Body of pancreas (tissue), 4 donors: Measurements from ENCODE around the gene IL20RA. TPM values are rescaled to one million over a fixed set of nuclear protein-coding genes. Genes with fewer than 3 reads are reported as not detected.
A peak's percentile ranks its signal among the peaks of the same experiment; 100 is the strongest.

Experiments
- ATAC-seq: fragments of 150-250 bp; one replicate; pipeline ENCODE4 v1.9.1; 2016
- DNase-seq, 4 donors: peaks; one replicate each; pipeline ENCODE4 v3.0.0-alpha.2; 2019
- H3K27ac ChIP-seq, 4 donors: fragments of 200-600 bp; sonication (generic); 1 replicate in 3 of 4; 2 replicates in 1 of 4; pipeline versions ENCODE4 v1.5.1 to v1.6.1; 2016 to 2019; ENCODE audit warnings: mild to moderate bottlenecking in 1 of 4, mixed read lengths in 1 of 4, moderate library complexity in 1 of 4
- H3K27me3 ChIP-seq, 2 donors: fragments of 200-600 bp; sonication (generic); one replicate each; pipeline ENCODE4 v1.6.0; 2016; ENCODE audit warnings: mild to moderate bottlenecking in 1 of 2
- H3K36me3 ChIP-seq, 2 donors: fragments of 200-600 bp; sonication (generic); replicated peaks in 1 of 2; 2 replicates each; pipeline ENCODE4 v1.5.1; 2016; ENCODE audit warnings: low read depth in 2 of 2; ENCODE audit not compliant: insufficient read depth in 1 of 2
- H3K4me1 ChIP-seq: fragments of 200-600 bp; sonication (generic); one replicate; pipeline ENCODE4 v1.6.0; 2016
- H3K4me3 ChIP-seq, 2 donors: fragments of 200-600 bp; sonication (generic); 1 replicate in 1 of 2; 2 replicates in 1 of 2; pipeline ENCODE4 v1.5.1; 2016 to 2019
- H3K9me3 ChIP-seq, 3 donors: fragments of 200-600 bp; sonication (generic); 1 replicate in 2 of 3; 2 replicates in 1 of 3; pipeline ENCODE4 v1.5.1; 2016
- POLR2A ChIP-seq, 3 donors: fragments of 450-650 bp; IDR thresholded peaks; one replicate each; pipeline ENCODE4 v1.6.1; 2016; ENCODE audit warnings: antibody characterized with exemption in 3 of 3, mild to moderate bottlenecking in 2 of 3
- WGBS, 2 donors: methylation state at CpG; one replicate each; pipeline ENCODE4 v1.1.5; 2017; 5-methylcytosine and 5-hydroxymethylcytosine counted together
- intact Hi-C: fragments of 100-400 bp; cut with DNase I; formaldehyde crosslinking; loops from one replicate; pipeline ENCODE4 v1.15.1; 2023
- total RNA-seq, 2 donors: library from RNA; depleted of rRNA; stranded (reverse); fragments of >200 nt; gene quantifications; one replicate each; pipeline ENCODE4 v1.1.0, GENCODE V29; 2016
- TF ChIP-seq, protein P1 (sequence below), 7 experiments: fragments of 450-650 bp in 4 of 7; fragments of 200-600 bp in 3 of 7; sonication (generic) in 3 of 7; IDR thresholded peaks; one replicate each; pipeline ENCODE4 v1.5.1; 2016 to 2019; ENCODE audit warnings: antibody characterized with exemption in 7 of 7

Gene IL20RA
- total RNA-seq, 2 donors from 2014 or later = 12.7 to 23.7 TPM

DNA sequence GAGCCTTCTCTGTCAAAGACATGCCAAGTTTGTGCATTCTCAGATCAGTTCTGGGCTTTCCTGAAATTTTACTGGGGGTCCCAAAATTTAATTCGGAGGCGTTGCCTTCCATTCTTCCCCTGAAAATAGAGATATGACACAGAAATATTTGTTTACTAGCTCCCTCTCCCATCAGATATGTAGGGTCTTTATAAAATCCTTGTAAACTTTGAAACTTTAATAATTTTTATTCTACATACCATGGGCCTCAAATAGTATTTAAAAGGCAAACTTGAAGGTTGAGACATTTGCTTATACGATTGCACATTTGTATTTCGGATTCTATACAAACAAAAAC, 54.6 kb downstream of the IL20RA start:
- TF ChIP-seq, protein P1, sequence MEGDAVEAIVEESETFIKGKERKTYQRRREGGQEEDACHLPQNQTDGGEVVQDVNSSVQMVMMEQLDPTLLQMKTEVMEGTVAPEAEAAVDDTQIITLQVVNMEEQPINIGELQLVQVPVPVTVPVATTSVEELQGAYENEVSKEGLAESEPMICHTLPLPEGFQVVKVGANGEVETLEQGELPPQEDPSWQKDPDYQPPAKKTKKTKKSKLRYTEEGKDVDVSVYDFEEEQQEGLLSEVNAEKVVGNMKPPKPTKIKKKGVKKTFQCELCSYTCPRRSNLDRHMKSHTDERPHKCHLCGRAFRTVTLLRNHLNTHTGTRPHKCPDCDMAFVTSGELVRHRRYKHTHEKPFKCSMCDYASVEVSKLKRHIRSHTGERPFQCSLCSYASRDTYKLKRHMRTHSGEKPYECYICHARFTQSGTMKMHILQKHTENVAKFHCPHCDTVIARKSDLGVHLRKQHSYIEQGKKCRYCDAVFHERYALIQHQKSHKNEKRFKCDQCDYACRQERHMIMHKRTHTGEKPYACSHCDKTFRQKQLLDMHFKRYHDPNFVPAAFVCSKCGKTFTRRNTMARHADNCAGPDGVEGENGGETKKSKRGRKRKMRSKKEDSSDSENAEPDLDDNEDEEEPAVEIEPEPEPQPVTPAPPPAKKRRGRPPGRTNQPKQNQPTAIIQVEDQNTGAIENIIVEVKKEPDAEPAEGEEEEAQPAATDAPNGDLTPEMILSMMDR (IDR thresholded peaks at IDR 0.05) = no peak
- no peak for TF ChIP-seq POLR2A (IDR thresholded peaks at IDR 0.05)
- no peak overlapping the region for H3K4me3 ChIP-seq
- intact Hi-C loops = no loop called here
- ATAC-seq (no peak), DNase-seq (no peak)
- no peaks in the 10 kb centered on the region for H3K9me3 ChIP-seq
- 40 to 47% methylated on average over 4 of the region's 4 CpGs for WGBS, 2 donors
- peaks cover 23% of the 10 kb centered on the region for H3K4me1 ChIP-seq
- H3K36me3 ChIP-seq = no peaks in the 10 kb centered on the region
- no peak overlapping the region for H3K27ac ChIP-seq
- H3K27me3 ChIP-seq = peaks cover 0 to 7% of the 10 kb centered on the region in 2 donors

DNA sequence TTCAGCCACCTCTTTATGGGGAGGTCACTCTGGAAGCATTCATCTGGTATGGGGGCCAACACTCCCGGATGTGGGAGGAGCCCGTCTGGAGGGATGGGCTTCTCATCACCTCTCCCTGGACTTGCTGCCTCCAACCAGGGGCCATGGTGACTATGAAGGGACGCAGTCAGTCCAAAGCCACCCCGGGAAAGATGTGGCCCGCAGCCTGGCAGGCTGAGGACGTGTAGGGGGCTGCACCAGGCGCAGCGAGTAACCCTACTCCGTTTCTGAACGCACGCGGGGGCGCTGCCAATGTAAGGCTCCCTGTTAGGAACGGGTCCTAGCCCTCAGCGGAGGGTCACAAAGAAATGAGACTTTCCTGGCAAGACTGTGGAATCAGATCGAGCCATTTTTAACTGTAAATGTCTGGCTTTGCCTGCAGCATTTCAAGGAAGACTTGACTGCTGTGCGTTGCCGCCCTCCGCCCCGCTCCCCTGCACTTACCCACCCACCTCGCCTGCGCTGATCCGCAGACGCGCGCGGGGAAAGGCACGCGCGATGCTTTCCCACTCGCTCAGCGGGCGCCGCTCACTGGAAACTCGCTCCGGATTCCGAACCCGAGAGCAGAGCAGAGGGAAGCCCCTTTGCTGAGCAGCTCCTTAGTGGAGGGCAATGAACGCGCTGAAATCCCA, 55.1 kb downstream of the IL20RA start:
- WGBS, 2 donors = 3% methylated on average over 21 to 40 of the region's 40 CpGs
- TF ChIP-seq, protein P1 (IDR thresholded peaks at IDR 0.05) = no peak
- peak in 1 of 3 donors; percentile 29 for TF ChIP-seq POLR2A (IDR thresholded peaks at IDR 0.05)
- H3K27me3 ChIP-seq = peaks cover 0 to 7% of the 10 kb centered on the region in 2 donors
- DNase-seq (peak in 3 of 4 donors; percentile 25 to 53 (median 45)), ATAC-seq (peak; percentile 66)
- H3K27ac ChIP-seq = no peak overlapping the region
- intact Hi-C loops = no loop called here
- H3K9me3 ChIP-seq = no peaks in the 10 kb centered on the region
- H3K4me3 ChIP-seq = peak overlapping the region in 1 of 2 donors; percentile 9
- H3K4me1 ChIP-seq = peaks cover 18% of the 10 kb centered on the region
- H3K36me3 ChIP-seq = no peaks in the 10 kb centered on the region

DNA sequence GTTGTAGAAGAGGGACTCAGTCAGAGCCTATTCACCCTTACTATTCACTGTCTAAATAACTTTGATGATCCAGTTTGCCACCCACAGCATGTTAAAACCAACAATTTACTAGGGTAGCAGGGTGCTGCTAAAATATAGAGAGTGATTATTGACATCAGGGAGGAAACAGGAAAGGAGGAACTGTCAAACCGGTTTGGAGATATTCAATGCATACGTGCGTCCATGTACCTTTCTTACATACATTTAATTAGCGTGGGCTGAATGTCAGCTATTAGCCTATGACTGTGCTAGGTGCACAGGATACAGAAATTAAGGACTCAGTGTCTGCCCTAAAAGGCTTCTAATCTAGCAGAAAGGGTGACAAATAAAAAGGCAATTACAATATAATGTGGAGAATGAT, 57.2 kb downstream of the IL20RA start:
- TF ChIP-seq, protein P1 (IDR thresholded peaks at IDR 0.05) = no peak
- no peak for TF ChIP-seq POLR2A (IDR thresholded peaks at IDR 0.05)
- WGBS, 2 donors = 68 to 83% methylated on average over 4 of the region's 4 CpGs
- DNase-seq (no peak), ATAC-seq (no peak)
- no peaks in the 10 kb centered on the region for H3K36me3 ChIP-seq
- intact Hi-C loops = no loop called here
- no peak overlapping the region for H3K27ac ChIP-seq
- peaks cover 0 to 7% of the 10 kb centered on the region in 2 donors for H3K27me3 ChIP-seq
- H3K9me3 ChIP-seq = no peaks in the 10 kb centered on the region
- H3K4me3 ChIP-seq = no peak overlapping the region
- peaks cover 12% of the 10 kb centered on the region for H3K4me1 ChIP-seq

DNA sequence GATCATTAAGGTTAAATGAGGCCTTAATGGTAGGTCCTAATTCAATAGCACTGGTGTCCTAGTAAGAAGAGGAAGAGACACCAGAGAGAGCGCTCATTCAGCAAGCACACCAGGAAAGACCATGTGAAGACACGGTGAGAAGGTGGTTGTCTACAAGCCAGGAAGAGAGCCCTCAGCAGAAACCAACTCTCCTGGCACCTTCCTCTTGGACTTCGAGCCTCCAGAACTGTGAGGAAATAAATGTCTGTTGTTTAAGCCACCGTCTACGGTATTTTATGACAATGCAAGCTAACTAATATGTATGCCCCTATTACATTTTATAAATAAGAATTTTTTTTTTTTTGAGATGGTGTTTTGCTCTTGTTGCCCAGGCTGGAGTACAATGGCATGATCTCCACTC, 59.3 kb downstream of the IL20RA start:
- DNase-seq (no peak), ATAC-seq (no peak)
- H3K36me3 ChIP-seq = no peaks in the 10 kb centered on the region
- H3K27ac ChIP-seq = no peak overlapping the region
- H3K4me1 ChIP-seq = peaks cover 12% of the 10 kb centered on the region
- H3K4me3 ChIP-seq = no peak overlapping the region
- TF ChIP-seq POLR2A (IDR thresholded peaks at IDR 0.05) = no peak
- TF ChIP-seq, protein P1 (IDR thresholded peaks at IDR 0.05) = no peak
- intact Hi-C loops = no loop called here
- no peaks in the 10 kb centered on the region for H3K9me3 ChIP-seq
- 90 to 94% methylated on average over 5 of the region's 5 CpGs for WGBS, 2 donors
- peaks cover 0 to 4% of the 10 kb centered on the region in 2 donors for H3K27me3 ChIP-seq

DNA sequence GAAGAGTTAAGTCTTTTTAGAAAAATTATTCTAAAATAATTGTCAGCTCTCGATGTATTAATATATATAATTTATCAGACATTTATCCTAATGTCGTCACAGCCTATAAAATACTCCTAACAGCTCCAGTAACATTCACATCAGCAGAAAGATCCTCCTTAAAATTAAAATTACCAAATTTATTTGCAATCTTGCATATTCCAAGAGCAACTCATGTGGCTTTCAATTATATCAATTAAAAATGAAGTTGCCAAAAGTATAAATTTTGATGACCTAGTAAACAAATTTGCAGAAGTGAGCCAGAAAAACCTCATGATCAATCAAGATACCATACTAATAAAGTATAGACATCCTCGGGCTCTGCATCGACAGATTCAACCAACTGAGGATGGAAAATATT, 60.2 kb downstream of the IL20RA start:
- no peak for ATAC-seq
- no peaks in the 10 kb centered on the region for H3K36me3 ChIP-seq
- H3K9me3 ChIP-seq = no peaks in the 10 kb centered on the region
- no peak for TF ChIP-seq POLR2A (IDR thresholded peaks at IDR 0.05)
- TF ChIP-seq, protein P1 (IDR thresholded peaks at IDR 0.05) = no peak
- 88 to 95% methylated on average over 4 of the region's 4 CpGs for WGBS, 2 donors
- DNase-seq = no peak
- peaks cover 5% of the 10 kb centered on the region for H3K4me1 ChIP-seq
- H3K27me3 ChIP-seq = no peaks in the 10 kb centered on the region
- H3K4me3 ChIP-seq = no peak overlapping the region
- no peak overlapping the region for H3K27ac ChIP-seq
- intact Hi-C loops = no loop called here
